DOHH2 (cell line): ENCODE data around the gene FBXW7.

Source experiments
- EZH2phosphoT487 ChIP-seq: fragments of 200-600 bp; sonication (generic); IDR thresholded peaks from 2 replicates; pipeline ENCODE4 v1.6.1; 2017; ENCODE audit warnings: borderline replicate concordance, mild to moderate bottlenecking, antibody characterized with exemption, low read length, moderate library complexity, mixed read lengths
- TF ChIP-seq, protein P1 (sequence below): fragments of 200-600 bp; sonication (generic); IDR thresholded peaks from one replicate; pipeline ENCODE4 v1.5.1; 2014; ENCODE audit warnings: antibody characterized with exemption, mild to moderate bottlenecking, low read depth, low read length; ENCODE audit not compliant: poor library complexity, severe bottlenecking

DNA sequence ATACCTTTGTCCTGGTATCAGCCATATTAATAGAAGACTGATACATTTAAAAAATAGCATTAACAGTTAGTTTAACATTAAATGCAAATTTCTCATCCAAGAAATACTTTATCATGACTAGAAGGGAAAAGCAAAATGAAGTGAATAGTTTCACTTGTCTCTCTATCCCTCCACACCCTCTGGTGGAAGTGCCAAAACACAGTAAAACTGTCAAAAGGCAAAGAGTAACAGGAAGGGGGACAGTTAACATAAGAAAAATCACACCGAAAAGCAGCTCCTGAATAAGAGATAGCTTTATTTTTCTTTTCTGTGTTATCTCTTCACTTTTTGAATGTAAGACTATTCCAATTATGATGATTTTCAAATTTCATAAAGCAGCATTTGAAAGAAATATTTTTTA lies 187.2 kb downstream of the FBXW7 start:
- TF ChIP-seq, protein P1, sequence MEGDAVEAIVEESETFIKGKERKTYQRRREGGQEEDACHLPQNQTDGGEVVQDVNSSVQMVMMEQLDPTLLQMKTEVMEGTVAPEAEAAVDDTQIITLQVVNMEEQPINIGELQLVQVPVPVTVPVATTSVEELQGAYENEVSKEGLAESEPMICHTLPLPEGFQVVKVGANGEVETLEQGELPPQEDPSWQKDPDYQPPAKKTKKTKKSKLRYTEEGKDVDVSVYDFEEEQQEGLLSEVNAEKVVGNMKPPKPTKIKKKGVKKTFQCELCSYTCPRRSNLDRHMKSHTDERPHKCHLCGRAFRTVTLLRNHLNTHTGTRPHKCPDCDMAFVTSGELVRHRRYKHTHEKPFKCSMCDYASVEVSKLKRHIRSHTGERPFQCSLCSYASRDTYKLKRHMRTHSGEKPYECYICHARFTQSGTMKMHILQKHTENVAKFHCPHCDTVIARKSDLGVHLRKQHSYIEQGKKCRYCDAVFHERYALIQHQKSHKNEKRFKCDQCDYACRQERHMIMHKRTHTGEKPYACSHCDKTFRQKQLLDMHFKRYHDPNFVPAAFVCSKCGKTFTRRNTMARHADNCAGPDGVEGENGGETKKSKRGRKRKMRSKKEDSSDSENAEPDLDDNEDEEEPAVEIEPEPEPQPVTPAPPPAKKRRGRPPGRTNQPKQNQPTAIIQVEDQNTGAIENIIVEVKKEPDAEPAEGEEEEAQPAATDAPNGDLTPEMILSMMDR: no peak
- no peak for TF ChIP-seq EZH2phosphoT487
